GM21717 (cell line): ENCODE results near the gene ACTN4.

Experiments
- ATAC-seq: cut with Tn5 transposase; IDR thresholded peaks from one replicate; pipeline ENCODE4 v1.9.1; 2021; ENCODE audit warnings: mild to moderate bottlenecking, moderate library complexity; ENCODE audit not compliant: unreplicated experiment

Gene ACTN4

DNA sequence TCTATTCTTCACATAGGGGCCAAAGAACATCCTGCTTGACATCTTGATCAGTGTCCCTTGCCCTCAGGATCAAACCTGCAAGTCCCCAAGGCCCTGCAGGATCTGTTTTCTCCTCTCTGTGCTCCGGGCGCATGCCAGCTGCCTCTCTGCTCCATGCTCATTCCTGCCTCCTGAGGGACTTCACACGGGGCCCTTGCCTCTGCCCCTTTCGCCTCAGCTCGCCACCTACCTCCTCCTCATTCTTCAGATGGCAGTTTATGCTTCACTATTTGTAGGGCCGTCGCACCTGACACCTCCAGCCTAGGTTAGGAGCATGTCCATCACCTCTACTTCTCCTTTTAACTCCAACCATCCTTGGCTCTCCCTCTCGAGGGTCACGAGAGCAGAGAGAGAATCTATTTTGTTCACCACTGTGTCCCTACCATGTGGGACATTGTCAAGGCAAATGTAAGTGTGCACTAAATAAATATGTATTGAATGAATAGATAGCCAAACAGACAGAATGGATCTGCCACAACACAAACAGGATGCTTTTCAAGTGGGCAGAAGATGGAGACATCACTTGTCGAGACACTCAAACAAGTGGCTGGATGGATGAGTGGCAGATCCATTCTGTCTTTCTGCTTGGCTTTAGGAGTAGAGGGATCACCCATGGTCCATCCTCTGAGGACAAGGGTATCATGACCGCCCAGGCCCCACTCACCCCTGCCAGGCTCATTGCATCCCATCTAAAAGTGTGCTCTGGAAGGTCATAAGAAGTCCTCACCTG is 29.6 kb downstream of the ACTN4 start:
- ATAC-seq: no peak

- ATAC-seq: no peak
Measured at GRCh38 chr19:38678217-38678890, 30.9 kb downstream of the ACTN4 start.

- no peak for ATAC-seq
Measured at GRCh38 chr19:38678891-38679494, 31.5 kb downstream of the ACTN4 start.

DNA sequence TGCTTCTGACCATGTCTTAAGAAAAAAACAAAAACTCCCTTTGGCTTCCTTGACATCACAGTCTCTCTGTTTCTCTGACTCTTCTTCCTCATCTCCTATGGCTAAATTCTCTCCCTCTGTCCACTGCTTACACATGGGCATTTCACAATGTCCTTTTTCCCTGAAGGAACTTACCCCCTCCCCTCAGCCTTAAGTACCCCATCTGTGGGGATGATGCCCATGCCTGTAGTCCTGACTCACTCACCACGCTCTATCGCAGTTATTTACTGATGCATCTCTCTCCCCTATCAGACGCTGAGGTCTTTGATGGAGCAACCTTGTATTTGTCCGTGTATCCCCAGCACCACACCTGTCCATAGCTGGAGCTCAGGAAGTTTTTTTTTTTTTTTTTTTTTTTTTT is 32.4 kb downstream of the ACTN4 start:
- no peak for ATAC-seq

DNA sequence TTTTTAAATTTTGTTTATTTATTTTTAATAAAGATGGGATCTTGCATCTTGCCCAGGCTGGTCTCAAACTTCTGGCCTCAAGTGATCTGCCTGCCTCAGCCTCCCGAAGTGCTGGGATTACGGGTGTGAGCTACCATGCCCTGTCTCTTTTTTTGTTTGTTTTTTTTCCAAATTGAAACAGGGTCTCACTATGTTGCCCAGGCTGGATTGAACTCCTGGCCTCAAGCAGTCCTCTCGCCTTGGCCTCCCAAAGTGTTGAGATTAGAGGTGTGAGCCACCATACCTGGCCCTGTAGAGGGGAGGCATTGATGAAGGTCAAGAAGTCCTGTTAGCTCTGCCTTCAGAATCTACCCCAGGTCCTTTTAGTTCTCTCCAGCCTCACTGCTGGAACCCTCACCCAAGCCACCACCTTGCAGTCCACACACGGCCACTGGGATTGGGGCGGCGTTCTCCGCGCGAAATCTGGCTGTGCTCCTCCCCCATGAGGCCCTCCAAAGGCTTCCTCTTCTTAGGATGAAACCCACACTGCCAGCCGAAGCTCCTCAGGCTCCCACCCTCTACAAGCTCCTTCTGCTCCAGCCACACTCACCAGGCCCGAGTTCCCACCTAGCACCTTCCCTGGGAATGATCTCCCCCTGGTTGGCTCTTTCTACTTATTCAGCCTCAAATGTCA is 34.9 kb downstream of the ACTN4 start:
- no peak for ATAC-seq

DNA sequence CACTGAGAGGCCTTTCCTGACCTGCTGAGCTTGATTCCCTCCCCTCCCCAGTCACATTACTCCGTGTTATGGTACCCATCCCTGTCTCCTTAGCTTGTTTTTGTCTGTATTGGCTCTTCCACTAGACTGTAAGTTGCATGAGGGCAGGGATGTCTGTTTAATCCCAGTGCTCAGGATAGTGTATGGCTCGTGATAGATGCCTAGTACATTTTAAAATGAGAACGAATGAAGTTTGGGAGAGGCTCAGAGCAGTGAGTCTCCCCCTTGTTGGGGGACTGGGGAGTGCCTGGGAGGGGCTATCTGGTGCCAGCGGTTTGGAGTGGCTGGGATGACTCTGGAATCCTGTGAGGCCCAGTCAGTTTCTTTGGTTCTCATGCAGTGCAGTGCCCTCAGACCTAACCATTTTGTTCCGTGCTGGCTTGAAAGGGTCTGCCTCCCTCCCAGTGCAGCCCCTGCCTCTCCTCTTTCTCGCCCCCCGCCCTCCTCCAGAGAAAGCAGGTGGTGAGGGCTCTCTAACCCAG is 35.5 kb downstream of the ACTN4 start:
- ATAC-seq: no peak

DNA sequence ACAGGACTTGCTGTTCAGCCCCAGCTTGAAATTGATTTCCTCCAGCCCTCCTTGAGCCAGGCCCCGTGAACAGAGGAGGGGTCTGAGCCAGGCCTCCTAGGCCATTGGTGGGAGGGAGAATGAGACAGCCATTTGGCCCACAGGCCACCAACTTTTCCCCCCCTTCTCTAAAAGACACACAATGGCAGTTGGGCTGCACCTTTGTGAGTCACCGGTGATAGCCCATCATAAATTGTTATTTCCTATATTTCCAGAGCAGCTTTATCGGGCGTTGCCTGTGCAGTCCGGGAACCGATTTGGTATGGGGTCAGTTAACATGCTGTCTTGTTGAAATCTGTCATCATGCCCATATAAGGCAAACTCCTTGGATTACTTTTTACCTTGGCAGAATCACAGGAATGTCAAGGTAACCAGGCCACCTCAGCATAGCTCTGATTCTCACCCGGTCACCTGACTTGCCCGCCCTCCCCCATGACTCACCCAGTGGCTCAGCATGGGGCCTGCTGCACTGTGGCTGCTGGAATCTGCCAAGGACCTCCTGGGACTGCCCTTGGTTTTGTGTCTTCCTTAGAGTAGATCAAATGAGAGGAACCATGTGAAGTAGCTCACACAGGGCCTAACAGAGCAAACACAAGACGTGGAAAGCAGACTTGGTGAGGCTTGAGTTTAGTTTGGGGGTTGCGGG is 36.1 kb downstream of the ACTN4 start:
- ATAC-seq: no peak

- ATAC-seq: no peak
Measured at GRCh38 chr19:38684078-38684861, 36.8 kb downstream of the ACTN4 start.

DNA sequence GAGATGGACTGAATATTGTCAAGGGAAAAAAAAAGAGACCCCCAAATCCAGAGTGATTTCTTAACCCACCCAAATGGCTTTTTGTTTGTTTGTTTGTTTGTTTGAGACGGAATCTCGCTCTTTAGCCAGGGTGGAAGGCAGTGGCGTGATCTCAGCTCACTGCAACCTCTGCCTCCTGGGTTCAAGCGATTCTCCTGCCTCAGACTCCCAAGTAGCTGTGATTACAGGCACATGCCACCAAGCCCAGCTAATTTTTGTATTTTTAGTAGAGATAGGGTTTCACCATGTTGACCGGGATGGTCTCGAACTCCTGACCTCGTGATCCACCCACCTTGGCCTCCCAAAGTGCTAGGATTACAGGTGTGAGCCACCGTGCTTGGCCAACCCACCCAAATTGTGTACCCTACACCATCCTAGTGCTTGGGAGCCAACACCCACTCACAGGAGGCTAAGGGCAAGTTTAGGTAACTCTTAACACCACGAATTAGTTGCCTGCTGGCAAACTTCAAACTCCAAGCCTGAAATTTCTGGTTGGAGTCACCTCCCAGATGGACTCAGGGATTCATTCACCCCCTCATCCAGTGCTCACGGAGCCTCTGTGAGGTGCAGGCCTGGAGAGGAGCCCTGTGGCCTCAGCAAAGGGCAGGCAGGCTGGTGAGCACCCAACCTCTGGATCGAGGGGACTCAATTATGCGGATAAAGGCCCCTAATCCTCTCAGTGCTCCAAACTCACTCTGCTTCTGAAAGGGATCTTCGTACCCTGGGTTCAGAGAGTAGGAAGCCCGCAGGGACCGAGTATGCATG is 37.6 kb downstream of the ACTN4 start:
- ATAC-seq: no peak

DNA sequence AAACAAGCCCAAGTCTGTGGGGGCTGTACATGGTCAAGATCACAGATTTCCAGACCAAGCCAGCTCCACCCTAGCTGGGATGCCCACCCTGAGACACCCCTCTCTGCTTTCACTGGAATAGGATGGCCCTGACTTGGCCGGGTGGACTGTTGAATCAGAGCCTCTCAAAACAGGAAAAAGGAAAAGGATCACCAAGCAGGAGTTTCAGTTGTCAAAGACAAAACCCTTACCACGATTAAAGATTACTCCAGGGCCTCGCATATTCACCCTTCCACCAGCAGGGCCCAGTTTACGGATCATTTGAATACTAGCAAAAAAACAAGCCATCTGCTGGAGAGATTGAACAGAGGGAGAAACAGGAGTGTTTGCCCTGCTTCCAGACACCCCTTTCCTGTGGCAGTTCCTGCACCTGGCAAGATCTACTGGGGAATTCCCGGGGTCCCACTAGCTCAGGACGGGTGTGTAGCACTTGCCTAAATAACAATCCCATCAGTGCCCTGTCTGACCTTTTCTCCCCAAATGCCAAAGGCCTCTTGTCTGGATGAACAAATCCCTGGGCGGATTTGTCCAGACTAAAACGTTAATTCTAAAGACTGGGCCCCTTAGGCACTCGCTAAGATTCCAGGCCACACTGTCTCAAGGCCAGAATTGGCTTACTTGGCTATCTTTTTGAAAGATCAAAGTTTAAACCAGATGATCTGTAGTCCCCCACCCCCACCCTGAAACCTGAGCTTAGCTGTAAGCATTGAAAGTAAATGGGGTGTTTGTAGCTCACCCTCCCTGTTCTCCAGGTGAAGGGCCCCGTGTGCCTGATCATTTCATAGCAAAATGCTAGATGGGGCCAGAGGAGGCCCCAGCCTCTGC is 38.4 kb downstream of the ACTN4 start:
- no peak for ATAC-seq

DNA sequence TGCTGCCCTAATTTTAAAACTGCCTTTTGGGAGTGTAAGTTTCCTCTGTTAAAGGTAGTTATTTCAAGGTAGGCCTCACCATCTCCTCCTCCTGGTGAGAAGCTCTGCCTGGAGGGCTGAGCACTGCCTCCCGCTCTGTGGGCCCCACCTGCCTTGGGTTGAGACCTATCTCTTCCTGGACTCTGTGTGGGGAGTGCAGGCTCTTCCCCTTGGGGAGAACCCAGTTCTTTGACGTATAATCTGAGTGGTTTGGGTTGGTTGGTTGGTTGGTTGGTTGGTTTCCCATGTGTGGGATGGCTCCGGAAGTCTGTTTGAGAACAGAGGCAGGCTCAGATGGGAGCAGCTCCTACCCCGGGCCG is 39.1 kb downstream of the ACTN4 start:
- ATAC-seq: no peak

- no peak for ATAC-seq
Measured at GRCh38 chr19:38687837-38688378, 40.5 kb downstream of the ACTN4 start.

DNA sequence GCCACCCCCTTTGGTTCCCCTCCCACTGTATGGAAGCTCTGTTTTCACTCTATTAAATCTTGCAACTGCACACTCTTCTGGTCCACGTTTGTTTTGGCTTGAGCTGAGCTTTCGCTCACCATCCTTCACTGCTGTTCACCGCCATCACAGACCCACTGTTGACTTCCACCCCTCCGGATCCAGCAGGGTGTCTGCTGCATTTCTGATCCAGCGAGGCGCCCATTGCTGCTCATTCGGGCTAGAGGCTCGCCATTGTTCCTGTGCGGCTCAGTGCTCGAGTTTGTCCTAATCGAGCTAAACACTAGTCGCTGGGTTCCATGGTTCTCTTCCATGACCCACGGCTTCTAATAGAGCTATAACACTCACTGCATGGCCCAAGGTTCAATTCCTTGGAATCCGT is 42.7 kb downstream of the ACTN4 start:
- ATAC-seq: no peak

- no peak for ATAC-seq
Measured at GRCh38 chr19:38690832-38691231, 43.4 kb downstream of the ACTN4 start.

DNA sequence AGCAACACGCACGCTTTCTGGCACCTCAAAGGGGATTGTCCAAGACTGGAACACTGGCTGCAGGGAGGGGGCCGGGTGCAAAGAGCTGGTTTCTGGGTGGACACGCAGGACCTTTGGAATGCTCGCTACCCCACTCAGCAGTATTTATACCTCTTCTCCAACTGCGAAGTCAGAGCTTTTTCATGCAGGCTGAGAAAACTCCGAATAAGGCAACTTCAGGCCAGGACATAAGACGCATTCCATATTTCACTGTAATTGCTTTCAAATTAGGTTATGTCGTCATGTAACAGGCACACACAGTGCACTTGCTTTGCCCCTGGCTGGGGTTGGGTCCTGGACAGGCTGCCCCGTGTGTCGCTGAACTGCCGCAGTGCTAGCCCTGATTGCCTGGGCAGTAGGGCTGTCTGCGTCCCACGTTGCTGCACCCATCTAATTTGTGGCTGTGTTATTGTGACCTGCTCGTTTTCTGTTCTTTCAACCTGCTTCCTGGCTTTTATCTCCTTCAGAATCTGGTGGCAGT is 44.5 kb downstream of the ACTN4 start:
- no peak for ATAC-seq

DNA sequence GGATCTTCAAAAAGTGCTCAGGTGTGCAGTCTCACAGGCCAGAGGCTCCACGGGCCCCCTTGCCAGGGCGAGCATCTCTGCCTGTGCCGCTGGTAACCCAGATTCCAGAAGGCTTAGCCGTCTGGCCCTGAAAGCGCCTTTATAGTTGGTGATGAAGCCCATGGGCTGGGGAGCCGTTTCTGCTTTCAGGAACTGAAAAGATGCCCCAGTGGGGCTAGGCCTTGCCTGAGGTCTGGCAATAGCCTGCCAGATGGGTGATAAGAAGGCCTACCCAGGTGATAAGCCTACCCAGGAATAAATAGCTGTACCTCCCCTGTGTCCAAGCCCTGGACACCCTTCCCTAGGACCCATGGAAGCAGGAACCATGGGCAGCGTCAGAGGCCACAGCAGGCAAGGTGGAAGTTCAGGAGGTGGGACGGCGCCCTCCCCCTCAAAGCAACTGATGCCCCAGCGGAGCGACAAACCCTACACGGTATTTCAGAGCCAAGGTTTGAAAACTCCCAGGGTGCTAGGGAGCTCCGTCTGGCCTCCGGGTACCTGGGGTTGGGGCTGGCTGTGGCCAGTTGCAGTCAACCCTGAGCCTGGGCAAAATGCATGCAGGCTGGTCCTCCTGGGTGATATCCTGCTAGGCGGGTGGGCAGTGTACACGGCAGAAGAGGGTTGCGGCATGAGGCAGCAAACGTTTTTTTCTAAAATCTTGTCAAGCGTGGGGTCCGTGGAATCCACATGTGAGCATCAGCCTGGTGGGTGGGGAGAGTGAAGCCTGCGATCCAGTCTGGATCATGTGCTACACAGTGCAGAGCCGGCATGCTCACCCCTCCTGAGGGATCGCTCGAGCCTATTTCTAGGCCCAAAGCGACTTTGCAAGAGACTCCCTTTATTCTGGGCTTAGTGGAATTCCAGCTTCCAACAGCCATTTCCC is 45.3 kb downstream of the ACTN4 start:
- no peak for ATAC-seq
